ENCODE results near the gene ALG8. TPM values are rescaled to one million over a fixed set of nuclear protein-coding genes. Genes with fewer than 3 reads are reported as not detected.
"Not testable (repeated sequence)": the region's sequence is repeated elsewhere in the genome, so short reads cannot be mapped to it uniquely, and the experiment has no call there.

ALG8 gene
- total RNA-seq, 1 experiment from 2014 or later: 71.2 TPM

DNA sequence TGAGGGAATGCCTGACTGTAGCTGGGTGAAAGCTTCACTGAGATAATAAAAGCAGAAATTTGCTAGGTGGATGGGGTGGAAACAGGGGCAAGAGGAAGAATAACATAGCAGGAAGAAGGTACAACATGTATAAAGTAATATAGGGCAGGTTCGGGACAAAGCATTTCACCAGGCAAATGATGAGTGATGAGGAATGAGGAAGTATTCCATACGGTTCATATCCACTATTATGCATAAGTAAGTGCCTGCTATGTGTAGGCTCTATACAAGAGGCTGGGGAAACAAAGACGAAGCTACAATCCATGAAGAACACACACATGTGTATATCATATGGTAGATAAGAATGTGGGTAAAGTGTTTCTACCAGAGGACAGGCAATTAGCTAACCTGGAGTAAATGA lies 67.7 kb downstream of the ALG8 start:
- no peak for DNase-seq (ENCODE audit: low read depth)

DNA sequence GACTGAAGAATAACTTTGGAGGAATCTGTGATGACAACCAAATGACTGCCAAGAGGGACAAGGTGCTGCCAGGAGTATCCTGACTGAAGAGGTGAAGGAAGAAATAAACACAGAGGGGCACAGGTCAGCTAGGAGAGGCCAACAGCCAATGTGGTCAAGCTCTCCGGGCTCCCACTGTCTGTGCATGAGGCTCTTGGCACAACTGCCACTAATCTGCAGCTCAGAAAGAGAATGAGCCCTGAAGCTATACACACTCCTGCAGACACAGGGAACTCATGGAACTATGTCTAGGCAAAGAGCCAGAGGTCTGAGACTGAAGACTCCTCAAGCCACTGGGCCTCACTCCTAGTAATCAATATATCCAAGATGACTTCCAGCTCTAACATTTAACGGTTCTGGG lies 68.8 kb downstream of the ALG8 start:
- DNase-seq (ENCODE audit: low read depth): no peak

DNA sequence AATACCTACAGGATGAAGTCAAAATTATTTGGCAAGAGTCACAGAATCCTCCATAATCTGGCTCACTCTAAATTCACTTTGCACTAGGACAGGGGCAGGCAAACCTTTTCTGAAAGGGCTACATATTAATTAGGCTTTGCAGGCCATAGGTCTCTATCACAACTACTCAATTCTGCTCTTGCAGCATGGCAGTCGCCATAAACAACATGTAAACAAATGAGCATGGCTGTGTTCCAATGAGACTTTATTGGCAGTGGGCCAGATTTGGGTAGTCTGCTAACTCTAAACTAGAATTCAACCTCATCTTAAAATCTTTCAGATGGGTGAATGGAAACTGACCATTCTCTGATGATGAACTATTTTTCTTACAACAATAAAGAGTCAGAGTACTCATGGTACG lies 70.0 kb downstream of the ALG8 start:
- peak; percentile 22 for DNase-seq (ENCODE audit: low read depth)

DNA sequence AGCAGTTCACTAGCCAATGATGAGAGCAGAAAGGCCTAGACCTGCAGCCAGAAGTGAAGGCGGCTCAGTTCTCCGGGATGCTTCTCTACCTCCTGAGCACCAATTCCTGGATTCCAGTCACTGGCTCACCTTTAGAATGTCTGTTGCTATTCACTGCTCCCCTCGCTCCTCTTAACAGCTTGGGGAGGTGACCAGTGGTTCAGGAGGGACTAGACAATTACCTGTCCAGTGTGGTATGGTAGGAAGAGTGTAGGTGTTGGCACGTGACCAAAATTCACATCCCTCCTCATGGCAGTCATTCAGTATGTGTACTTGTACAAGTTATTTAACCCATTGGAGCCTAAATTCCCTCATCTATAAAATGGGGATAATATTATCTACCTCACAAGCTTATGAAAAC lies 71.7 kb downstream of the ALG8 start:
- DNase-seq (ENCODE audit: low read depth): no peak

DNA sequence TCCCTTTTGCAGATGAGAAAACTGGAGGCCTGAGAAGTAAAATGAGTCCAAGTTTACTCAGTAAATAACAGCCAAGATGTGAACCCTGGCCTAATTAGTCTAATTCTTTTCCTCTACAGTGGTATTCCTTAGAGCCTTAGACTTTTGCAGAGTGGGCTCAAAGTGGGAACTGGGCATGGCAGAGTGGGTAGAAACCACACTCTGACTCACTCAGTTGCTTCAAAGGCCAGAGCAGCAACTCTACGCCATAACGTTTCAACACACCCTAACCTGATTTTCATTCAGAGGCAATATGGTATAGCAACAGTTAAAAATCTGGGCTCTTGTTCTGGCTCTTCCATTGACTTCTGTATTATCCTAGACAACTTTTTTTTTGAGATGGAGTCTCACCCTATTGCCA lies 73.0 kb downstream of the ALG8 start:
- no peak for DNase-seq (ENCODE audit: low read depth)

DNA sequence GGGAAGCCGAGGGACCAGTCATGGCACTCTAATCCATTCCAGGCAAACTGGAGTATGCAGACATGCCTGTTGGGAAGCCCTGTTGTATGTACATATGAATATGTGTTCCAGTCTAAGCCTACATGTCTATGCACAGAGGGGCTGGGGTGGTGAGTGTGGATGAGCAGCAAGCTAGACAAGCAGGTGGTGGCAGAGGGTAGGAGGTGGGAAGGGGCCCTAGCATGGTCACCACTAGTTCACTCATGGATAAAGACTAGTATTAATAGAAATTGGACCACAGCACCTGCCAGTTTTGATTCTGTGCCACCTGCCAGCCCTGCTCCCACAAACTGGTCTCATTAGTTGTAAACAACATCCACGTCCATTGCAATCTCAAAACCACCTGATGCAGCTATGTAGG lies 74.2 kb downstream of the ALG8 start:
- DNase-seq (ENCODE audit: low read depth): no peak

DNA sequence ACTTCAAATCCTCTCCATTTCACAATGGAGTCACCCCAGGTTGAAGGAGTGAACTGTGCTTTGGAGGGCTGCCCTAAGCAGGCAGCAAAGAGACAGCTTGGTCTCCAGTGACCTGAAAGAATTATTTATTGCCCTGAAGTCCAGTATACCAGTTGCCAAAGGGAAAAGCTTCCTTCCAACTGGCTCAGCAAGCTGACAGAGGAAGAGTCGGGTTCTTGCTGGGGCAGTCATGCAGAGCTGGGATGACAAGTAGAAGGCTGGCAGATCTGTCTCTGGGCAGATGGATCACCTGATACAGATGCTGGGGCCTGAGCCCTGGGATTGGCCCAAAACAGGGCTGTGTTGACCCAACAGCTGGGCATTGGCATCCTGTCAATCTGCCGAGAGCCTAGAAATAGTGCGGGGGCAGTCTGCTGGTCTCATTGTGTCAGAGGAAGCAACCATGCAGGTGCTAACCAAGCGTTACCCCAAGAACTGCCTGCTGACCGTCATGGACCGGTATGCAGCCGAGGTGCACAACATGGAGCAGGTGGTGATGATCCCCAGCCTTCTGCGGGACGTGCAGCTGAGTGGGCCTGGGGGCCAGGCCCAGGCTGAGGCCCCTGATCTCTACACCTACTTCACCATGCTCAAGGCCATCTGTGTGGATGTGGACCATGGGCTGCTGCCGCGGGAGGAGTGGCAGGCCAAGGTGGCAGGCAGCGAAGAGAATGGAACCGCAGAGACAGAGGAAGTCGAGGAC lies 75.8 kb downstream of the ALG8 start, which contains the start of gene THRSP:
Gene THRSP, plus strand, starts transcription at position 422 of the 742 bp plus-strand sequence. Its CDS starts 21 bp downstream, at position 443.
- no peak for DNase-seq (ENCODE audit: low read depth)

DNA sequence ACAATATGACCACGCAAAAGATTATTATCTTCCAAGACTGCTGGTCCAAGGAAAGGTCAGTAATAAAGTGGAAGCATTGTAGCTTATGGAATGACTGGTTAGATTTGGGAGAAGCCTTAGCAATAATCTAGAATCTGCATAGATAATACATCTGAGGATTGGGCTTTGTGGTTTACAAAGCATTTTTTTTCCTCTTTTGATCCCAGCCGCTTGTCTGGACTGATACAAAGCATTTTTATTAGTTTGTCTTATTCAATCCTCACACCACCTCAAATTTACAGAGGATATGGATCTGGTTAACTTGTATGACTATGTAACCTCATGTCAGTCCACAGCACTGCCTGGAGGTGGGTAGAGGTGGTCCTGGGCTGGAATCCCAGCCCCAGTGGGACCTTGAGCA lies 76.8 kb downstream of the ALG8 start:
- DNase-seq (ENCODE audit: low read depth): no peak

DNA sequence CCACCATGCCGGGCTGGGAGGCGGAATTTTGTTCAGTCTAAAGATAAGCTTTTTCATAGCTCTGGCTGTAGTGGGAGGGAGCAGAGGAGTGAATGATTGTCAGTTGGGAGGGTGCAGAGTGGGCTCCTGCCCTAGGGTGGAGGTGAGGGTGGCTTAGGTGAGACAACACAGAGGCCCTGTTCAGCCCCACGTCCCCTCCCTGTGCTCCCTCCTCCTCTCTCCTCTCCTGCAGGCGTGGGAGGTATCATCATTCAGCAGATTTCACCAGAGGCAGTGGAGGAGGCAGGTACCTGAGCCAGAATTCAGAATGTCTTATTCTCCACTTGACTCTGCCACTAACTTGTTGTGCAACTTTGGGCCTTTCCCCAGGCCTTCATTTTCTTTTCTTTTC lies 77.5 kb downstream of the ALG8 start:
- DNase-seq (ENCODE audit: low read depth): no peak

DNA sequence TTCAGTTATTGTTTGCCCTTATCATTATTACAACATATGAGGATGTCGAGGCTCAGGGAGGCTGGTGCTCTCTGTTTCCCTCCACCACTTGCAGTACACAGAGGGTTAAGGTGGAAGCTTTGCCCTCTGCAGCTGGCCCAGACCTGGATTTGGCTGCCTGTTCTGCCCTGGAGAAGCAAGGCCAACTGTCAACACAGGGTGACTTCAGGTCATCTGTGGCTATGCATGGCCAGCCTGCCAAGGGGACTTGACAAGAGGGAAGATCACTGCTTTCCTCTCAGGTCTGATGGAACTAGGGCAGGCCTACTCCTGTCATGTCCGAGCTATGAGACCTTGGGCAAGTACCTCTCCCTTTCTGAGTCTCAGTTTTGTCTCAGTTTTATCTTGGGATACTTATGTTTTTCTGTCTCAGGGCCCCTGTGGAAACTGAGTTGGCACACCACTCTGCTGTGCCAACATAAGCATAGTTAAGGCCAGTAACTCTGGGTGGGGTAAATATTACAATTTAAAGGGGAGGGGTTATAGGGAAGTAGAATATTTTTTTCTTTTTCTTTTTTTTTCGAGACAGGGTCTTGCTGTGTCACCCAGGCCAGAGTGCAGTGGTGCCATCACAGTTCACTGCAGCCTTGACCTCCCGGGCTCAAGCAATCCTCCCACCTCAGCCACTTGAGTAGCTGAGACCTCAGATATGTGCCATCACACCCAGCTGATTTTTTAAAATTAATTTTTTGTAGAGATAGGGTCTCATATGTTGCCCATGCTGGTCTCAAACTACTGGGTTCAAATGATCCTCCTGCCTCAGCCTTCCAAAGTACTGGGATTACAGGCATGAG lies 78.1 kb downstream of the ALG8 start:
- peak; percentile 17 for DNase-seq (ENCODE audit: low read depth)

DNA sequence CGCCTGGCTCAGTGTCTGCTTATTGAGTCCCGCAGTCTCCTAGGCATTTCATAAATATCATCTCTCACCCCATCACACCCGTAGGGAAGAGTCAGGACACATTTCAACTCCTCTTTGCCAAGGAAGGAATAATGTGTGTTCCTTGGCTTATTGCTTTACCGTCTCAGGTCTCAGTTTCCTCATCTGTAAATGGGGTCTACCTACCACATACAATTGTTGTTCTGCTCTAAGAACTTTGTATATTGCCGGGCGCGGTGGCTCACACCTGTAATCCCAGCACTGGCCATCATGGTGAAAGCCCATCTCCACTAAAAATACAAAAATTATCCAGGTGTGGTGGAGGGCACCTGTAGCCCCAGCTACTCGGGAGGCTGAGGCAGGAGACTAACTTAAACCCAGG lies 78.9 kb downstream of the ALG8 start:
- no peak for DNase-seq (ENCODE audit: low read depth)

DNA sequence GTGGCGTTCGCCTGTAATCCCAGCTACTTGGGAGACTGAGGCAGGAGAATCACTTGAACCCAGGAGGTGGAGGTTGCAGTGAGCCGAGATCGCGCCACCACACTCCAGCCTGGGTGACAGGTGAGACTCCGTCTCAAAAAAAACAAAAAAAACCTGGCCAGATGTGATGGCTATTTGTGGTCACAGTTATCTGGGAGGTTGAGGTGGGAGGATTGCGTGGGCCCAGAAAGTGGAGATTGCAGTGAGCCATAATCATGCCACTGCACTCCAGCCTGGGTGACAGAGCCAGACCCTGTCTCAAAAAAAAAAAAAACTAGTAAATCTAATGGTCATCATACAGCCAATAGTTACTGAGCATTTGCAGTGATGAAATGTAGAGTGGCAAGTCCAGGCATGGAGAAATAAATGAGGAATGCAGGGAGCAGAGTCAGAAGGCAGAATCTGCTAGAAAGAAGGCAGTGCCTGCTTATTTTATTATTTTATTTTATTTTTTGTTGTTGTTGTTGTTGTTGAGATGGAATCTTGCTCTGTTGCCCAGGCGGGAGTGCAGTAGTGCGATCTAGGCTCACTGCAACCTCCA lies 79.6 kb downstream of the ALG8 start:
- DNase-seq (ENCODE audit: low read depth): not testable (repeated sequence)

DNA sequence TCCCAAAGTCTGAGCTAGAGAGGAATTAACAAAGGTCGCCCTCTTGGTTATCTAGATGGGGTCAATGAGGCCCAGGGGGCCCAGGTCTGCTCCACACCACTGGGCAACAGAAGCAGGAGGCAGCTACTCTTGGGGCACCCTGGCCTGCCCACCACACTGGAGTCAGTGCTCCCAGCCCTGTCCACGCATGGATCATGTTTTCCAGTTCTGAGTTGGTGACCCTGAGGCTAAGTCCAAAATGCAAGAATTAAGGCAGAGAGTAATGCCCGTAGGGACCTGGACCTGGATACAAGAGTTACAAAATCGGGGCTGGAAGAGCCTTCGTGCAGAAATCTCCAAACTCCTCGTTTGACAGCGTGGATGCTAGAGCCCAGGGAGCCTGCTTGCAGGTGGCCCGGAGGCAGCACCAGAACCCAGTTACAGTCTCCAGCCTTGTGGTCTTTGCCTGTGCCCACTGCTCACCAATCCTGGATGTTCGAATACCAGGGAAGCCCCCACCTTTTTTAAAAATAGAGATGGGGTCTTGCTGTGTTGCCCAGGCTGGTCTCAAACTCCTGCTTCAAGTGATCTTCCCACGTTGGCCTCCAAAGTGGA lies 81.9 kb downstream of the ALG8 start:
- DNase-seq (ENCODE audit: low read depth): no peak

DNA sequence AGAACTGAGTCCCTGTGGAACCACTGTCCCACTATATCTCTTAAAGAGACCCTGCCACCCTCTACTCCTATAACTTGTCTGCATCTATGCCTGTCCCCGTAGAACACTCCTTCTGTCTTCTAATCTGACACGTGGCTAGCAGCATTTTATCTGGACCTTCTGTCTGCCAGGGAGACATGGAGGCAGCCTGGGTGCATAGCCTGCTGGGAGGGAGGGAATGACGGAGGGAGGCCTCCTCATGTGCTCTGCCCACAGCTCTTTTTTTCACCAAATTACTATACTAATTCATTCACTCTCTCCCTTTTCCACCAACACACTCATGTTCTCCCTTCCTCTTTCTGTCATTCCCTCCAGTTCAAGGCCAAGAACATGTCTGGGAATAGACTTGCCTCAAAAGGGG lies 83.3 kb downstream of the ALG8 start:
- DNase-seq (ENCODE audit: low read depth): no peak

DNA sequence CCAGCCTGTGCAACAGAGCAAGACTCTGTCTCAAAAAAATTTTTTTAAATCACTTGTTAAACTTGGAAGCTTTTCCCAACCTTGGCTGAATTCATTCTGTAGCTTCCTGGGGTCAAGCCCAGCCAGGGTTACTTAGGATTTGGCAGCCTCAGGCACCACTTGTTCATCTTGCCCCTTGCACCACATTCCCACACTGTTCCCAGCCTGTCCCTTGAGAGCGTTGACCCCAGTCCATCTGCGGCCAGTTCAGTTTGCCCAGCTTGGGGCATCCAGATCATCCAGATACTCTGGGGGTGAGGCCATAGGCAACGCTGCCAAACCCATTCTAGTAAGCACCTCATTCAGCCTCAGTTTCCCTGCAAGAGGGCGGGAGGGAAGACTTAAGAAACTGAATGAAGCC lies 84.5 kb downstream of the ALG8 start:
- no peak for DNase-seq (ENCODE audit: low read depth)

DNA sequence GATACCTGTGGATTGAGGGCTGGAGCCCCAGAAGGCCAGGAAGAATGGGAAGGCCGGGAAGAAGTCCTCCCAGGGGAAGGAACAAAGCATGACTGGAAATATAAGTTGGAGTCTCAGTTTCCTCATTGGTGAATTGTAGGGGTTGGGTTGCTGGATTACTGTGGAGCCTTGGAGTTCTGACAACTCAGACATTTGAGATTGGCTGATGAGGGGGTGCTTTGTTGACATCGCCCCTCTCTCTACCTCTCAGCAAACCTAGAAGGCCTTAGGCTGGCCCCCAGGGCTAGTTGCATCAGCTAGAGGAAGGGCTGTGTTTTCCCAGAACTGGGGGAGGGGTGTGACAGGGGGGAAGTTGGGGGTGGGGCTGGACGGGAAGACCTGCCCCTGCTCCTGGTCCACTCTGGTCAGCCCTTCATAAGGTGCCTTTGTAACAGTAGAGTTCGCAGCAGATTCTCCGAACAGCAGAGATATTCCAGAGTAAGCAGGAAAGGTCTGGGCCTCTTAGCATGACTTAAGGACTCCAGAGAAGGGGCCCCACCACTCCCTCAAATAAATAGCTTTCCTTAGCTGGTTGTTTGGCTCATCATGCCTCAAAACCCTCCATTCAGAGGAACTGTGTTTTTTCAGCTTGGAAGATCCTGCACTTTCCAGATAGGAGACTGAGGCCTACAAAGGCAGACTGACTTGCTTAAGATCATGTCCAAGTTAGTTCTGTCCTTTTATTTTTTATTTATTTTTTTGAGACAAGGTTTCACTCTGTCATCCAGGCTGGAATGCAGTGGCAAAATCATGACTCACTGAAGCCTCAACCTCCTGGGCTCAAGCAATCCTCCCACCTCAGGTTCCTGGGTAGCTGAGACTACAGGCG lies 88.2 kb downstream of the ALG8 start:
- DNase-seq (ENCODE audit: low read depth): peak; percentile 64

Other genes starting within 250 kb of the ALG8 start
- 28.0 and 38.7 TPM in 2 replicates for gene INTS4, start 145.0 kb downstream of the ALG8 start, total RNA-seq (2014; rRNA removed)
- 1.2 and 1.9 TPM in 2 replicates for gene KCTD14, start 116.3 kb downstream of the ALG8 start, total RNA-seq (2014; rRNA removed)
- gene THRSP, start 75.8 kb downstream of the ALG8 start, total RNA-seq (2014; rRNA removed): not detected in 2 replicates
- 83.7 and 96.5 TPM in 2 replicates for gene NDUFC2, start 59.8 kb downstream of the ALG8 start, total RNA-seq (2014; rRNA removed)
- gene KCTD21, start 49.0 kb upstream of the ALG8 start, total RNA-seq (2014; rRNA removed): 7.2 and 7.6 TPM in 2 replicates
- 6.6 and 7.2 TPM in 2 replicates for gene USP35, start 49.3 kb upstream of the ALG8 start, total RNA-seq (2014; rRNA removed)